Measurements from ENCODE around the gene GULP1.

GRCh38 chr2:188443207-188443606 lies 151.5 kb downstream of the GULP1 start:
- TF ChIP-seq CTCF (IDR thresholded peaks at IDR 0.05): no peak
- no peak for TF ChIP-seq POLR2A (IDR thresholded peaks at IDR 0.05)

All from adrenal gland (tissue), 5 donors.